ENCODE data around the gene CERCAM.

GRCh38 chr9:128416432-128417019, 4.1 kb upstream of the CERCAM start:
- TF ChIP-seq MXI1 (conservative IDR thresholded peaks at IDR 0.05; ENCODE audit: poor library complexity, severe bottlenecking) (no peak), EP300 (conservative IDR thresholded peaks at IDR 0.05; ENCODE audit: poor library complexity, severe bottlenecking) (no peak), EZH2 (IDR thresholded peaks at IDR 0.05; ENCODE audit: borderline replicate concordance, insufficient read depth, low read length, poor library complexity, severe bottlenecking) (no peak), CTCF (IDR thresholded peaks at IDR 0.05; ENCODE audit: poor library complexity, severe bottlenecking) (no peak), REST (IDR thresholded peaks at IDR 0.05; ENCODE audit: borderline replicate concordance) (no peak)
